ENCODE measurements around the gene HSPB7.
"Not testable (repeated sequence)": the region's sequence is repeated elsewhere in the genome, so short reads cannot be mapped to it uniquely, and the experiment has no call there.

Gene HSPB7

DNA sequence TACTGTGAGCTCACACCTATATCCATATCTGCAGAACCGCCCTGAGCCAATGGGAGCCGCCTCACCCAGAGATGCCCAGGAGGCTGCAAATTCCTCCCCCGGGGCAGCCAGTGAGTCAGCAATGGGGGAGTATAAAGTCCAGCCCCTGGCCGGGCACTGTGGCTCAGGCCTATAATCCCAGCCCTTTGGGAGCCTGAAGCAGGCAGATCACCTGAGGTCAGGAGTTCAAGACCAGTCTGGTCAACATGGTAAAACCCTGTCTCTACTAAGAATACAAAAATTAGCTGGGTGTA is 20.7 kb upstream of the HSPB7 start:
- TF ChIP-seq, protein P1, sequence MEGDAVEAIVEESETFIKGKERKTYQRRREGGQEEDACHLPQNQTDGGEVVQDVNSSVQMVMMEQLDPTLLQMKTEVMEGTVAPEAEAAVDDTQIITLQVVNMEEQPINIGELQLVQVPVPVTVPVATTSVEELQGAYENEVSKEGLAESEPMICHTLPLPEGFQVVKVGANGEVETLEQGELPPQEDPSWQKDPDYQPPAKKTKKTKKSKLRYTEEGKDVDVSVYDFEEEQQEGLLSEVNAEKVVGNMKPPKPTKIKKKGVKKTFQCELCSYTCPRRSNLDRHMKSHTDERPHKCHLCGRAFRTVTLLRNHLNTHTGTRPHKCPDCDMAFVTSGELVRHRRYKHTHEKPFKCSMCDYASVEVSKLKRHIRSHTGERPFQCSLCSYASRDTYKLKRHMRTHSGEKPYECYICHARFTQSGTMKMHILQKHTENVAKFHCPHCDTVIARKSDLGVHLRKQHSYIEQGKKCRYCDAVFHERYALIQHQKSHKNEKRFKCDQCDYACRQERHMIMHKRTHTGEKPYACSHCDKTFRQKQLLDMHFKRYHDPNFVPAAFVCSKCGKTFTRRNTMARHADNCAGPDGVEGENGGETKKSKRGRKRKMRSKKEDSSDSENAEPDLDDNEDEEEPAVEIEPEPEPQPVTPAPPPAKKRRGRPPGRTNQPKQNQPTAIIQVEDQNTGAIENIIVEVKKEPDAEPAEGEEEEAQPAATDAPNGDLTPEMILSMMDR (conservative IDR thresholded peaks at IDR 0.05; ENCODE audit: control insufficient read depth, insufficient read depth, low read depth, low read length) = no peak
- H3K4me3 ChIP-seq (ENCODE audit: control insufficient read depth, low read depth, low read length) = no peak overlapping the region
- DNase-seq (ENCODE audit: low read depth) = no peak

DNA sequence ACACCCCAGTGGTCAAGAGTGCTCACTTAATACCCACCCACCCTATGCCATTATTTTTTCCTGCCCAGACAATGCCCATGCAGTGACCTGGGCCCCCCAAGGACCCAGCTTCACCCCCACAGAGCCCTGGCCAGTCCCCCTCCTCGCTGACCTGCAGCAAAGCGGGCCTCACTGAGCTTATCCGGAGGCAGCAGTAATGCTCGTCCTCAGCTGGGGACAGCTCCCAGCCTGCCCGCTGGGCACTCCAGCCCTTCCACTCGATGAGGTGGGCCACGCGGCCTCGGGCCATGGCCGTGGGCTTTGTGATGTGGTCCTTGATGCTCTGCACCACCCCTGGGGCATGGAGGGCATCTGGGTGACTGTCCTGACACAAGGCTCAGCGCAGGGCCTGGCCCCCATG is 18.6 kb upstream of the HSPB7 start:
- not testable (repeated sequence) for DNase-seq (ENCODE audit: low read depth); H3K4me3 ChIP-seq (ENCODE audit: control insufficient read depth, low read depth, low read length)

DNA sequence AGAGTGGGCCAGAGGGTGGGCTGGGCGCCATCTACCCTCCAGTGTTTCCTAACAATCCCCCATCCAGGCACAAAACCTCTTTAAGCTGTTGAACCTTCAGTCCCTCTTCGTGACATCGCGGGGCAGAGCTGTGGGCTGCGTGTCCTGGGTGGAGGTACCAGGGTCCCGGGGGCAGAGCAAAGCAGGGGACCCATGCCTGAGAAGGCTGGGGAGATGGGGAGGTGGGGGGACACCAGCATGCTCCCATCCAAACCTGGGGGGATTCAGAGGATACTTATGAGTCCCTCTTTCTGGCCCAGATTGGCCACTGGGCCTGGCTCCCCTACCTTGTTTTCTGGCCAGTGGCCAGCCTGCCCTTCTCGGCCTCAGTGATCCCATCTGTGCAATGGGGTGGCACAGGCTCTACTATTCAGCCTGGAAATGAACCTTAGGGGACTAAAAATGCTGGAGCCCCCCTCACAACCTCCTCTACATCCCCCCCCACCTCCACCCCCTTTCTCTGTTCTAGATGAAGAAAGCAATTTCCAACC is 15.3 kb upstream of the HSPB7 start:
- not testable (repeated sequence) for DNase-seq (ENCODE audit: low read depth)

DNA sequence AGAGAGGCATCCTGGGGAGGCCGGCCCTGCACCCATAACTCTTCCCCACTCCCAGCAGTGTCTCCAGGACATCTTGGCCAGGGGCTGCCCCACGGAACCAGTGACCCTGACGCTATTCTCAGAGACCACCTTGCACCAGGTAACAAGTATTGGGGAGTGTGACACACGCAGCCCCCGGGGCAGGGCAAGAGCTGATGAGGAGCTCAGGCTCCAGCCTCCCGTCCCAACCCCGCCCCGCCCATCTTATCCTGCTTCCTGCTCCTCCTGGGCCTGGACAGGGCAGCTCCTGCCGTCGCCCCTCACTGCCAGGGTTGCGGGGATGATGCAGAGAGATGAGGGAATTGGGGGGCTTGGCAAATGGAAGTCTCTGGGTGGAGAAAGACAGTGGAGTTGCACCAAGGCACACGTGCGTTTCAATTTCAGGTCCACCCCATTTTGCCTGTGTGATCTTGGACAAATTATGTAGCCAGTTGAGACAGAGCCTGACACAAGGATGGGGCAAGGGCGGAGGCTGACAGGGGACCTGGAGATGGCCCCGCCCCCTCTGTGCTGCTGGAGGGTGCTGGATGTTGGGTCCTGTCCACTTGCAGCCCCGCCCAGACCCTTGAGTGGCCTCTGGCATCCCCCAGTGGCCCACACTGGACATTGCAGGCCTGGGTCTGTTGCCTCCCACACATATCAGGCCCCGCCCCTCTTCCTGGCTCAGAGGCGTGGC is 14.7 kb upstream of the HSPB7 start:
- peak; percentile 80 for DNase-seq (ENCODE audit: low read depth)

More for the DNA sequence above, 15.3 kb upstream of the HSPB7 start:
- H3K4me3 ChIP-seq (ENCODE audit: control insufficient read depth, low read depth, low read length) = not testable (repeated sequence)

DNA sequence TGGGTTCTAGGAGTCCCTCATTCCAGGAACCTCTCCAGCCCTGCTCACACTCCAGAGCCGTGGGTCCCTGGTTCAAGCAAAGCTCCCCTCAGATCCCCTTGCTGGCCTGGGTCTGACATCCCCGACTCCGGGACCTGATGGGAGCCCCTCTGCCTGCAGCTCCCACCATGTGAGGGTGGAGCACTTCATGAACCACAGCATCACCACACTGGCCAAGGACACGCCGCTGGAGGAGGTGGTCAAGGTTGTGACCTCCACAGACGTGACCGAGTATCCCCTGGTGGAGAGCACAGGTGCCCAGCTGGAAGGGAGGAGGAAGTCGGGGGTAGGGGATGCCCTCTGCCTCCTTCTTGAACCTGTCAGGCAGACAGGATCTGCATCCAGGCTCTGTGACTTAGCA is 13.7 kb upstream of the HSPB7 start:
- H3K4me3 ChIP-seq (ENCODE audit: control insufficient read depth, low read depth, low read length) = no peak overlapping the region
- DNase-seq (ENCODE audit: low read depth) = no peak
- TF ChIP-seq, protein P1 (conservative IDR thresholded peaks at IDR 0.05; ENCODE audit: control insufficient read depth, insufficient read depth, low read depth, low read length) = no peak

More for the DNA sequence above, 14.7 kb upstream of the HSPB7 start:
- no peak overlapping the region for H3K4me3 ChIP-seq (ENCODE audit: control insufficient read depth, low read depth, low read length)
- TF ChIP-seq, protein P1 (conservative IDR thresholded peaks at IDR 0.05; ENCODE audit: control insufficient read depth, insufficient read depth, low read depth, low read length) = peak; percentile 93

DNA sequence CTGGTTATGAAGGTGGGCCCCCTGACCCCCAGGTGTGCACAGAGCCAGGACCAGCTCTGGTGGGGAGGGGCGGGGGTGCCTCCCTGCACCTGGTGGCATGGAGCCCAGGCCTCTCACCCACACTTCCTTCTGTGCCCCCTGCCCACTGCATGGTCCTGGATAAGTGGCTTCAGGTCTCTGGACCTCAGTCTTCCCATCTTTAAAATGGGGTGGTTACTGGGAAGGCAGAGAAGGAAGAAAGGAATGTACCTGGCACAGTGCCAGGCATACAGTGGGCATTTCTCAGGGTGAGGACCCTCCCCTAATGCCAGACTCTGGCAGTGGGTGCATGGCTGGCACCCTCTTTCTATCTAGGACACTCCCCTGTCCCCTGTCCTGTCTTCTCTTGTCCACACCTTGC is 11.4 kb upstream of the HSPB7 start:
- TF ChIP-seq, protein P1 (conservative IDR thresholded peaks at IDR 0.05; ENCODE audit: control insufficient read depth, insufficient read depth, low read depth, low read length) = no peak
- no peak for DNase-seq (ENCODE audit: low read depth)
- H3K4me3 ChIP-seq (ENCODE audit: control insufficient read depth, low read depth, low read length) = no peak overlapping the region

DNA sequence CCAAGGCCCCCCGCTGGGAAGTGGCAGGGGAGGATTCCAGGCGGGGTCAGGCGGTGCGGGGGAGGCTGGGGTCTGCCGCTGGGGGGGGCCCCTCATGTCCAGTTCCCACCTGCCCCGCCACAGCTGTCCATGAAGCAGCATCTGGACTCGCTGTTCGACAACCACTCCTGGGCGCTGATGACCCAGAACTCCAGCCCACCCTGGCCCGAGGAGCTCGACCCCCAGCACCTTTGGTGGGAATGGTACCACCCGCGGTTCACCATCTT is 11.1 kb upstream of the HSPB7 start:
- not testable (repeated sequence) for DNase-seq (ENCODE audit: low read depth); H3K4me3 ChIP-seq (ENCODE audit: control insufficient read depth, low read depth, low read length)

DNA sequence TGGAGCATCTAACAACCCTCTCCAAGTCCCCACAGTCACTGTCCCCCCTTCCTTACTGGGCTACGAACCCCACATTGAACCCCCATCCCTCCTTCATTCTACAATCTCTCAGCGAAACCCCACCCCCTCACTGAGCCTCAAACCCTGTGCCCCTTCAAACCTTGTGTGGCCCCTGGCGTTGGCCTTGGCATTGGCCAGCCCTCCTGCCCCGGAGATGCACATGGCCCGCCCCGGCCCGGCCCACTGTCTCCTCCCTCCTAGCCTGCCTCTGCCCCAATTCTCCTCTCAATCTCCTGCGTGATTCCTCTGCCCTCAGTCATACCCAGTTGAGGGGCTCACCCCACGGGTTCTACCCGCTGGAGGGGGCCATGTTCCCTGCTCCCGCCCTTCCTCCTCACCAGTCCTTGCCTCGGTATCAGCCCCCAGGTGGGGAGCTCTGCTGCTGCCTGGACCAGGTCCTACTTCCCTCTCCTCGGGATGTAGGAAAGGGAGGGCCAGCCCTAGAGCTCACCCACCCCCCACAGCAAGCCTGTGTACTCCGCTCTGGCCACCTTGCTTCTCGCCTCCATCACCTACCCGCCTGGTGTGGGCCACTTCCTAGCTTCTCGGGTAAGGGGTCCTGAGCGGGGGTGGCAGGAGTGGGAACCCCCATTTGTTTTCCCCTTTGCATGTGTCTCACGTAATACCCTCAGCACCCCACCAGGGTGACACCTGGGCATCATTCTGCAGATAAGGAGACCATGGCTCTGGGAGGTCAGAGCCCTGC is 10.6 kb upstream of the HSPB7 start:
- TF ChIP-seq, protein P1 (conservative IDR thresholded peaks at IDR 0.05; ENCODE audit: control insufficient read depth, insufficient read depth, low read depth, low read length) = no peak
- no peak overlapping the region for H3K4me3 ChIP-seq (ENCODE audit: control insufficient read depth, low read depth, low read length)
- DNase-seq (ENCODE audit: low read depth) = no peak

All from fibroblast of mammary gland (primary cell).